Measurements from ENCODE around the gene HLA-DPB1.

- no peak for TF ChIP-seq TAF1 (IDR thresholded peaks at IDR 0.05; ENCODE audit: control insufficient read depth, extremely low read depth, insufficient read depth, low read length, severe bottlenecking)
- TF ChIP-seq FOXK2 (conservative IDR thresholded peaks at IDR 0.05 in 1 of 2, IDR thresholded peaks at IDR 0.05 in 1 of 2; ENCODE audit: low read depth in 2 of 2) = no peak
- no peak for TF ChIP-seq ZFX (CRISPR knock-in tag; IDR thresholded peaks at IDR 0.05)
- TF ChIP-seq ZNF146 (CRISPR knock-in tag; IDR thresholded peaks at IDR 0.05; ENCODE audit: unreplicated experiment) = no peak
- TF ChIP-seq TEAD2 (tag; IDR thresholded peaks at IDR 0.05) = no peak
- TF ChIP-seq, protein P1, sequence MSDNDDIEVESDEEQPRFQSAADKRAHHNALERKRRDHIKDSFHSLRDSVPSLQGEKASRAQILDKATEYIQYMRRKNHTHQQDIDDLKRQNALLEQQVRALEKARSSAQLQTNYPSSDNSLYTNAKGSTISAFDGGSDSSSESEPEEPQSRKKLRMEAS (CRISPR knock-in tag; IDR thresholded peaks at IDR 0.05) = no peak
- no peak for TF ChIP-seq NCOA1 (IDR thresholded peaks at IDR 0.05; ENCODE audit: low read depth)
- TF ChIP-seq CHCHD3 (CRISPR knock-in tag; IDR thresholded peaks at IDR 0.05) = no peak
- TF ChIP-seq, protein P2, sequence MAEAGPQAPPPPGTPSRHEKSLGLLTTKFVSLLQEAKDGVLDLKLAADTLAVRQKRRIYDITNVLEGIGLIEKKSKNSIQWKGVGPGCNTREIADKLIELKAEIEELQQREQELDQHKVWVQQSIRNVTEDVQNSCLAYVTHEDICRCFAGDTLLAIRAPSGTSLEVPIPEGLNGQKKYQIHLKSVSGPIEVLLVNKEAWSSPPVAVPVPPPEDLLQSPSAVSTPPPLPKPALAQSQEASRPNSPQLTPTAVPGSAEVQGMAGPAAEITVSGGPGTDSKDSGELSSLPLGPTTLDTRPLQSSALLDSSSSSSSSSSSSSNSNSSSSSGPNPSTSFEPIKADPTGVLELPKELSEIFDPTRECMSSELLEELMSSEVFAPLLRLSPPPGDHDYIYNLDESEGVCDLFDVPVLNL (CRISPR knock-in tag; IDR thresholded peaks at IDR 0.05; ENCODE audit: low read depth) = no peak
- TF ChIP-seq NFIC (IDR thresholded peaks at IDR 0.05) = no peak
- no peak for TF ChIP-seq GABPA (tag; conservative IDR thresholded peaks at IDR 0.05; ENCODE audit: low read depth)
Observed at GRCh38 chr6:33071569-33071968, 4.2 kb upstream of the HLA-DPB1 start.

All from K562 (cell line).